Mesenchymal stem cell (in vitro differentiated cells and primary cell): ENCODE data around the gene CCDC198.

Source experiments
- DNase-seq: peaks from one replicate; pipeline ENCODE4 v3.0.0-alpha.2; 2013
- H2AFZ ChIP-seq: one replicate; pipeline ENCODE4 v1.6.1; 2013; ENCODE audit warnings: low read depth, mild to moderate bottlenecking, control low read depth, inconsistent platforms, low read length, moderate library complexity
- H2AK5ac ChIP-seq: 2 replicates; pipeline ENCODE4 v1.6.1; 2013; ENCODE audit warnings: low read length, moderate library complexity, mild to moderate bottlenecking, inconsistent platforms; ENCODE audit not compliant: severe bottlenecking
- H2BK120ac ChIP-seq: one replicate; pipeline ENCODE4 v1.6.1; 2013; ENCODE audit warnings: low read depth, mild to moderate bottlenecking, inconsistent platforms, low read length, moderate library complexity
- H2BK12ac ChIP-seq, 2 experiments: one replicate each; pipeline ENCODE4 v1.6.1; 2013; ENCODE audit warnings: inconsistent platforms in 2 of 2, low read length in 2 of 2, mild to moderate bottlenecking in 2 of 2, moderate library complexity in 2 of 2, control low read depth in 1 of 2
- H2BK15ac ChIP-seq: one replicate; pipeline ENCODE4 v1.6.1; 2013; ENCODE audit warnings: mild to moderate bottlenecking, low read depth, inconsistent platforms; ENCODE audit not compliant: poor library complexity, severe bottlenecking
- H2BK5ac ChIP-seq: 2 replicates; pipeline ENCODE4 v1.6.1; 2013; ENCODE audit warnings: low read depth, mild to moderate bottlenecking, low read length, control low read depth, inconsistent platforms; ENCODE audit not compliant: poor library complexity, severe bottlenecking
- H3K14ac ChIP-seq, 2 experiments: one replicate each; pipeline ENCODE4 v1.6.1; 2013; ENCODE audit warnings: inconsistent platforms in 2 of 2, low read length in 2 of 2, control low read depth in 1 of 2, mild to moderate bottlenecking in 1 of 2, moderate library complexity in 1 of 2
- H3K18ac ChIP-seq, 2 experiments: one replicate each; pipeline ENCODE4 v1.6.1; 2013; ENCODE audit warnings: inconsistent platforms in 2 of 2, low read length in 2 of 2, control low read depth in 1 of 2, low read depth in 1 of 2, mild to moderate bottlenecking in 1 of 2
- H3K23ac ChIP-seq, 2 experiments: one replicate each; pipeline ENCODE4 v1.6.1; 2013; ENCODE audit warnings: inconsistent platforms in 2 of 2, low read length in 2 of 2, mild to moderate bottlenecking in 2 of 2, moderate library complexity in 2 of 2, control low read depth in 1 of 2
- H3K27ac ChIP-seq: 2 replicates; pipeline ENCODE4 v1.5.1; 2013; ENCODE audit warnings: mild to moderate bottlenecking, moderate library complexity, low read length, control low read depth, inconsistent platforms; ENCODE audit not compliant: poor library complexity, severe bottlenecking
- H3K27me3 ChIP-seq, 2 experiments: 2 replicates each; pipeline versions ENCODE4 v1.6.1 to v1.7.0; 2013; ENCODE audit warnings: low read length in 2 of 2, mild to moderate bottlenecking in 2 of 2, moderate library complexity in 2 of 2, control low read depth in 1 of 2, inconsistent platforms in 1 of 2; ENCODE audit not compliant: control insufficient read depth in 1 of 2, insufficient read depth in 1 of 2
- H3K36me3 ChIP-seq, 2 experiments: 2 replicates each; pipeline versions ENCODE4 v1.6.1 to v1.7.0; 2013; ENCODE audit warnings: low read length in 2 of 2, control low read depth in 1 of 2, inconsistent platforms in 1 of 2, low read depth in 1 of 2, mild to moderate bottlenecking in 1 of 2; ENCODE audit not compliant: insufficient read depth in 2 of 2, control insufficient read depth in 1 of 2
- H3K4ac ChIP-seq, 2 experiments: one replicate each; pipeline ENCODE4 v1.6.1; 2013; ENCODE audit warnings: inconsistent platforms in 2 of 2, low read length in 2 of 2, mild to moderate bottlenecking in 2 of 2, moderate library complexity in 2 of 2, control low read depth in 1 of 2, low read depth in 1 of 2
- H3K4me1 ChIP-seq: 2 replicates; pipeline ENCODE4 v1.6.1; 2013; ENCODE audit warnings: low read depth, low read length, control low read depth; ENCODE audit not compliant: control insufficient read depth, insufficient read depth
- H3K4me2 ChIP-seq: 2 replicates; pipeline ENCODE4 v1.6.1; 2013; ENCODE audit warnings: low read length, mild to moderate bottlenecking, inconsistent platforms; ENCODE audit not compliant: poor library complexity, severe bottlenecking
- H3K4me3 ChIP-seq, 2 experiments: 2 replicates each; pipeline versions ENCODE4 v1.5.1 to v1.7.0; 2013; ENCODE audit warnings: low read length in 2 of 2, mild to moderate bottlenecking in 2 of 2, control low read depth in 1 of 2, low read depth in 1 of 2; ENCODE audit not compliant: insufficient read depth in 1 of 2
- H3K79me1 ChIP-seq: replicated peaks from 2 replicates; pipeline ENCODE4 v1.6.1; 2013; ENCODE audit warnings: mild to moderate bottlenecking, control low read depth, low read length, inconsistent platforms; ENCODE audit not compliant: poor library complexity, severe bottlenecking
- H3K9ac ChIP-seq: 2 replicates; pipeline ENCODE4 v1.7.0; 2013; ENCODE audit warnings: mild to moderate bottlenecking, low read length, moderate library complexity
- H3K9me3 ChIP-seq: 2 replicates; pipeline ENCODE4 v1.7.0; 2013; ENCODE audit warnings: mild to moderate bottlenecking, low read length; ENCODE audit not compliant: control insufficient read depth
- H4K8ac ChIP-seq: one replicate; pipeline ENCODE4 v1.6.1; 2013; ENCODE audit warnings: inconsistent platforms, mild to moderate bottlenecking, low read length, moderate library complexity
- H4K91ac ChIP-seq: one replicate; pipeline ENCODE4 v1.6.1; 2013; ENCODE audit warnings: mild to moderate bottlenecking, low read length, inconsistent platforms
- WGBS: methylation state at CpG from one replicate; pipeline ENCODE4 v1.1.7; 2013; ENCODE audit warnings: mixed read lengths; 5-methylcytosine and 5-hydroxymethylcytosine counted together

The CCDC198 gene

DNA sequence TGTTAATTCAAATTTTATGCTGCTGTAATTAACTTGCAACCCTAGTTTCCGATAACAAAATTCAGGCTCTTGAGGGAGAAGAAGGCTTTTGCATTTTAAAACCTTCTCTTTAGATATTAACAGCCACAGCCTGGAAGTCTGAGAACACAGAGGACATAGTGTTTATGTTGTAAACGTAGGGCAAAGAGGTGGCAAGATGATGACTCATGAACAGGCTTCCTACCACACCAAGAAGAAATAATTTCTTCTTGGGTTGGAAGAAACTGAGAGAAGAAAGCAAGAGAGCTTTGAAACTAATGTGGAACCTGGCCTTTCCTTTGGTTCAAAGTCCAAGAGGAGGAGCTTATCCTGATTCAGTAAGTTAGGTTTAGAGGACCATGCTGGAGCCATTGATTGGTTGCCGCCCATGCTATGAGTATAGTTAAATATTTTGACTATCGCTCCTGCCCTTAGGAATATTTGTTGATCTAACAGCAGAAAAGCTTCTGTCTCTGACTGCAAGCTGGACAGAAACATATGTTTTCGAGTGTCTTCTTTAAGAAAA is 31.8 kb downstream of the CCDC198 start:
- no peak overlapping the region for H3K9ac ChIP-seq
- H3K79me1 ChIP-seq = no peaks in the 10 kb centered on the region
- peaks cover 16% of the 10 kb centered on the region for H3K4me1 ChIP-seq
- no peak overlapping the region for H3K14ac ChIP-seq
- no peak overlapping the region for H3K4me3 ChIP-seq
- no peak overlapping the region for H3K23ac ChIP-seq
- no peak overlapping the region for H2BK120ac ChIP-seq
- WGBS = 79% methylated on average over 4 of the region's 5 CpGs
- no peaks in the 10 kb centered on the region for H3K9me3 ChIP-seq
- H3K4ac ChIP-seq = no peak overlapping the region
- H3K36me3 ChIP-seq = no peaks in the 10 kb centered on the region
- H2BK5ac ChIP-seq = no peak overlapping the region
- no peaks in the 10 kb centered on the region for H3K27me3 ChIP-seq
- H2AK5ac ChIP-seq = no peak overlapping the region
- peak overlapping the region; percentile 79 for H3K27ac ChIP-seq
- H2BK15ac ChIP-seq = no peak overlapping the region
- H4K91ac ChIP-seq = no peak overlapping the region
- H4K8ac ChIP-seq = no peak overlapping the region
- DNase-seq = peak; percentile 3
- no peak overlapping the region for H2AFZ ChIP-seq
- no peak overlapping the region for H2BK12ac ChIP-seq
- H3K18ac ChIP-seq = no peak overlapping the region
- H3K4me2 ChIP-seq = no peak overlapping the region

- no peaks in the 10 kb centered on the region for H3K79me1 ChIP-seq
- no peak overlapping the region for H3K27ac ChIP-seq
- no peaks in the 10 kb centered on the region for H3K27me3 ChIP-seq
- H3K9ac ChIP-seq = no peak overlapping the region
- no peak overlapping the region for H2BK15ac ChIP-seq
- H3K14ac ChIP-seq = no peak overlapping the region
- H2BK12ac ChIP-seq = no peak overlapping the region
- H2BK5ac ChIP-seq = no peak overlapping the region
- no peaks in the 10 kb centered on the region for H3K36me3 ChIP-seq
- no peak overlapping the region for H3K4me3 ChIP-seq
- no peak overlapping the region for H3K23ac ChIP-seq
- no peak overlapping the region for H3K18ac ChIP-seq
- no peak overlapping the region for H2AK5ac ChIP-seq
- H3K4me2 ChIP-seq = no peak overlapping the region
- no peaks in the 10 kb centered on the region for H3K4me1 ChIP-seq
- no peak overlapping the region for H4K91ac ChIP-seq
- no peak overlapping the region for H3K4ac ChIP-seq
- no peaks in the 10 kb centered on the region for H3K9me3 ChIP-seq
- no peak for DNase-seq
- no peak overlapping the region for H2AFZ ChIP-seq
- no peak overlapping the region for H4K8ac ChIP-seq
- no peak overlapping the region for H2BK120ac ChIP-seq
These were observed 57.7 kb downstream of the CCDC198 start for GRCh38 chr14:57435923-57436322.

GRCh38 chr14:57420986-57421385 is 72.7 kb downstream of the CCDC198 start:
- no peaks in the 10 kb centered on the region for H3K9me3 ChIP-seq
- H4K91ac ChIP-seq = no peak overlapping the region
- no peak overlapping the region for H2BK5ac ChIP-seq
- H2BK15ac ChIP-seq = no peak overlapping the region
- no peaks in the 10 kb centered on the region for H3K79me1 ChIP-seq
- no peak overlapping the region for H3K27ac ChIP-seq
- H3K36me3 ChIP-seq = no peaks in the 10 kb centered on the region
- 89% methylated on average over 2 of the region's 3 CpGs for WGBS
- no peak overlapping the region for H3K9ac ChIP-seq
- no peak overlapping the region for H2AFZ ChIP-seq
- no peak overlapping the region for H2BK120ac ChIP-seq
- no peaks in the 10 kb centered on the region for H3K4me1 ChIP-seq
- no peak overlapping the region for H4K8ac ChIP-seq
- no peak overlapping the region for H3K23ac ChIP-seq
- DNase-seq = no peak
- no peak overlapping the region for H2AK5ac ChIP-seq
- H3K4me3 ChIP-seq = no peak overlapping the region
- H3K18ac ChIP-seq = no peak overlapping the region
- no peak overlapping the region for H3K4ac ChIP-seq
- no peak overlapping the region for H2BK12ac ChIP-seq
- no peak overlapping the region for H3K14ac ChIP-seq
- H3K4me2 ChIP-seq = no peak overlapping the region
- no peaks in the 10 kb centered on the region for H3K27me3 ChIP-seq

- Histone ChIP-seq H3K9ac (no peak overlapping the region), H3K23ac (no peak overlapping the region), H3K27me3 (no peaks in the 10 kb centered on the region), H3K18ac (no peak overlapping the region), H2BK15ac (no peak overlapping the region), H2BK120ac (no peak overlapping the region), H2AK5ac (no peak overlapping the region), H4K91ac (no peak overlapping the region), H2AFZ (no peak overlapping the region), H3K36me3 (no peaks in the 10 kb centered on the region), H2BK5ac (no peak overlapping the region), H3K4me3 (no peak overlapping the region), H3K9me3 (no peaks in the 10 kb centered on the region), H3K4ac (no peak overlapping the region), H3K27ac (no peak overlapping the region), H2BK12ac (no peak overlapping the region), H3K4me1 (no peaks in the 10 kb centered on the region), H3K4me2 (no peak overlapping the region), H4K8ac (no peak overlapping the region), H3K14ac (no peak overlapping the region), H3K79me1 (no peaks in the 10 kb centered on the region)
- DNase-seq = no peak
- WGBS = 95% methylated on average over 4 of the region's 4 CpGs
These were observed 73.6 kb downstream of the CCDC198 start for GRCh38 chr14:57420033-57420432.
